ENCODE data around the gene ITGA4.
"Not testable (repeated sequence)": the region's sequence is repeated elsewhere in the genome, so short reads cannot be mapped to it uniquely, and the experiment has no call there.

Gene ITGA4

GRCh38 chr2:181457121-181457740 lies at the start of gene ITGA4:
ITGA4 (plus strand) TSS chr2:181457386; CDS start chr2:181457655, 269 bp downstream.
- DNase-seq (ENCODE audit: low read depth): peak; percentile 30

GRCh38 chr2:181408861-181409260 lies 48.3 kb upstream of the ITGA4 start:
- DNase-seq (ENCODE audit: low read depth): no peak

DNA sequence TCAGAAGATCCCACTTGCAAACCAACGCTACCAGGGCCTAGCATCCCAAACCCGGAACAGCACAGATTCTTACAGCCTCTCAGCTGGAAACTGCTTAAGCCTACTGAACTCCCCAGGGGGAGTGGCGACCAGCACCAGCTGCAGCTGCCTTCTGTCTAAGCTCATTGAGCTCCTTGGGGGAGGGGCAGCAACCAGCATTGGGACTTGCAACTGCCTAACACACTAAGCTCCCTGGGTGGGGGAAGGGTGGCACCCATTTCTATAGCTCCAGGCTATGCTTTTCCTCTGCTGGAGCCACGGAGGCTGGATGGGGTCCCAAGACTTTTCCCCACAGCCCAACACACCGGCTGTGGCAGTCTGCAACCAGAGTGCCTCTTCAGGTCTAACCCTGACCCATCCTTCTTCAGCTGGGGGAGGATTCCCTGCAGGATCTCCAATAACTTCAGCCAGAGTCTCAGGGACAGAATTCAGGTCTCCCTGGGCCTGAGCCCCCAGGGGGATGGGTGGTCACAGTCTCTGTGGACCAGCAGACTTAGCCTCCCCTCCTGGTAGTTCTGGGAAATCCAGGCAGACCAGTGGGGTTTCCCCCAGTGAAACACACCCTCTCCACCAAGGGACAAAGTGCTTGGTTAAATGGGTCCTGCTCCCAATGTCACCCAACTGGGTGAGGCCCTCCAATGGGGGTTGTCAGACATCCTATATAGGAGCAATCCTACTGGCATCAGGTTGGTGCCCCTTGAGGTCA lies 45.9 kb upstream of the ITGA4 start:
- DNase-seq (ENCODE audit: low read depth): no peak

DNA sequence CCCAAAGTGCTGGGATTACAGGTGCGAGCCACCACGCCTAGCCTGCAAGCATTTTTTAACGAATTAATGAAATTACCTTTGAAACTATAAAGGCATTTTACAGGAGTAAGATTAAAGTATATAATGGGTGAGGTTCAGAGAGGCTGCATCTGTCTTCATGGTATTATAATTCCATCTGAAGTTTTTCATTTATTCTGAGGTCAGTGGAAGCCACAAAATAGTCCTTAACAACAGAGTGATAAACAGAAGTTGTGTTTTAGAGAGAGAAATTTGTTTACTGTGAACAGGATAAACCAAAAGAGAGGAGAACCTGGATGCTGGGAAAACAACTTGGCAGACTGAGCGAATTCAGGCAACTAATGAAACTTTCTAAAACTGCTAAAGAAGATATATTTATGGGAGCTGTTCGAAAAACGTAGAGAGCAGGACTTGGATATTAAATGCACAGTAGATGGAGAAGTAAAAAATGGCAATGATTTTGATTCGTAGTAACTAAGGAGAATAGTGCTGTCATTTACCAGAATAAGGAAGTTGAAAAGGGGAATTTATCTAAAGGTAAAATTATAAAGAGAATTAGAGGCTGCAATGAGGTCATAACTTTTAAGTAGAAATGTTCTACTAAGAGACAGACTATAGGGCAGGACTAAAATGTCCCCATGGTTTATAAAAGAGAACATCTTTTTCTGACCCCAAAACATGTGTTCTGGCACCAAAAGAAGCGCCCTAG lies 37.9 kb upstream of the ITGA4 start:
- no peak for DNase-seq (ENCODE audit: low read depth)

- DNase-seq (ENCODE audit: low read depth): no peak
These were observed 36.7 kb upstream of the ITGA4 start for GRCh38 chr2:181420259-181421130.

DNA sequence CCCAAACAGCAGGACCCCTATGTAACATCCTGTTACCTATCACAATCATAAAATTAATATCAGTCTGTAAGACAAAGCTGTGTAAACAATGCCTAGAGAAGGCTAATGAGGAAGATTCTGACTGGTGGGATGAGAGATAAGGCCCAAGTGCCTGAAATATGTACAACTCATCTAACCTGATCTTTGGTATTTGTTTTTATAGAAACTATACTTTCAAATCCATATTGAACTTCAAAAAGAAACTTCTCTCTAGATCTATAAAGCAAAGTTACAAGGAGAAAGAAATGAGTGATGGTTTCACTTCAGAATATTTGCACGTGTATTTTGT lies 36.1 kb upstream of the ITGA4 start:
- DNase-seq (ENCODE audit: low read depth): no peak

DNA sequence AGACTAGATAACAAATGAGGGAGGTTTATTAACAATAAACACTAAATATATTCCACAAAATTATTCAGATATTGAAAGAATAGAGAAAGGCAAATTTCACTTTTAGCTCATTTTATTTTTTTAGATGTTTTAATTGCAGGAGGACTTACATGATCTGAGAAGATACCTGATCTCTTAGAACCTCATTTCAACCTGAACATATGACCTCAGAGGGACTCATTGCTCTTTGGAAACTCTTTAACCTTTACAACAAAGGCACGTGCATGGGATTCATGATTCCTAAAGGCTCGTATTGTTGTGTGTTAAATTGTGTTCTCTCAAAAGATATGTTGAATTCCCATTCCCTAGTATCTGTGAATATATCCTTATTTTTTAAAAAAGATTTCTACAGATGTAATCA lies 35.7 kb upstream of the ITGA4 start:
- DNase-seq (ENCODE audit: low read depth): no peak

DNA sequence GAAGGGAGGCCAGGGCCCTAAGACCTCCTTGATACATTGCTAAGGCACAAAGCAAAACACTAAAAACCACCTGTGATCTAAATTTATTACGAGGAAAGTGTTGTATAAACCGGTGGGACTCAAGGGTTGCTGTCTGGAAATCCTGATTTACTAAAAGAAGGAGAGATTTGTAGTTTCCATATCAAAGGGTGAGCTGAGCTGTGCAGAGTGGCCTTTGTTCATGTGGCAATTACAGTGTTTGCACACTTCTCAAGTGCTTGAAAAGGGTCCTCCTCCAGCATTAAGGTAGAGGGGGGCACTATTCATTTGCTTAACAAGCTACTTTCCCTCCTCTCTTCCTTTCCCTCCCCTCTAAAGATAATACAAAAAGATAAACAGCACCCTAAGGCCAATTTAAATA lies 30.5 kb upstream of the ITGA4 start:
- no peak for DNase-seq (ENCODE audit: low read depth)

- DNase-seq (ENCODE audit: low read depth): no peak
These were observed 26.6 kb upstream of the ITGA4 start for GRCh38 chr2:181430406-181431118.

- DNase-seq (ENCODE audit: low read depth): no peak
These were observed 25.5 kb upstream of the ITGA4 start for GRCh38 chr2:181431674-181432073.

GRCh38 chr2:181438261-181438660 lies 18.9 kb upstream of the ITGA4 start:
- no peak for DNase-seq (ENCODE audit: low read depth)

- no peak for DNase-seq (ENCODE audit: low read depth)
These were observed 16.8 kb upstream of the ITGA4 start for GRCh38 chr2:181440344-181440743.

GRCh38 chr2:181440919-181441318 lies 16.3 kb upstream of the ITGA4 start:
- DNase-seq (ENCODE audit: low read depth): no peak

GRCh38 chr2:181441670-181442069 lies 15.5 kb upstream of the ITGA4 start:
- DNase-seq (ENCODE audit: low read depth): no peak

DNA sequence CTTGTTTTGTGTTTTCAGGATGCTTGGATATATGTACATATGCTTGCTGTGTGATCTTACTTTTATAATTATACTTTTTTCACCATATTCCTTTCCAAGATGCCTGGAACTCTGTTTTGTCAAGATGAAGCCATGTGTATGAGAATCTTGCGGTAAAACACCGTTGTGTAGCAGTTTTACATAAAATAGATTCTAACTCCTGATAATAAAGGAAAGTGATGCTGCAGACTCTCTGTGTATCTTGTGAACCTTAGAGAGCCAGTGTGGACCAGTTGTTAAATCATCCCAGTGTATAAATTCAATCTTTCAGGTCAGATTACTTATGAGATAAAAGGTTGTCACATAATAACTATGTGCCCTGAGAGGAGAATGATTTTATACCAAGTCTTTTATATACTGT lies 12.5 kb upstream of the ITGA4 start:
- DNase-seq (ENCODE audit: low read depth): no peak

- DNase-seq (ENCODE audit: low read depth): no peak
These were observed 10.2 kb upstream of the ITGA4 start for GRCh38 chr2:181446985-181447384.

DNA sequence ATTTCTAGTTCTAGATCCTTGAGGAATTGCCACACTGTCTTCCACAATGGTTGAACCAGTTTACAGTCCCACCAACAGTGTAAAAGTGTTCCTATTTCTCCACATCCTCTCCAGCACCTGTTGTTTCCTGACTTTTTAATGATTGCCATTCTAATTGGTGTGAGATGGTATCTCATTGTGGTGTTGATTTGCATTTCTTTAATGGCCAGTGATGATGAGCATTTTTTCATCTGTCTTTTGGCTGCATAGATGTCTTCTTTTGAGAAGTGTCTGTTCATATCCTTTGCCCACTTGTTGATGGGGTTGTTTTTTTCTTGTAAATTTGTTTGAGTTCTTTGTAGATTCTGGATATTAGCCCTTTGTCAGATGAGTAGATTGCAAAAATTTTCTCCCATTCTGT lies 7.9 kb upstream of the ITGA4 start:
- not testable (repeated sequence) for DNase-seq (ENCODE audit: low read depth)

- DNase-seq (ENCODE audit: low read depth): no peak
These were observed 2.3 kb upstream of the ITGA4 start for GRCh38 chr2:181454686-181455450.

DNA sequence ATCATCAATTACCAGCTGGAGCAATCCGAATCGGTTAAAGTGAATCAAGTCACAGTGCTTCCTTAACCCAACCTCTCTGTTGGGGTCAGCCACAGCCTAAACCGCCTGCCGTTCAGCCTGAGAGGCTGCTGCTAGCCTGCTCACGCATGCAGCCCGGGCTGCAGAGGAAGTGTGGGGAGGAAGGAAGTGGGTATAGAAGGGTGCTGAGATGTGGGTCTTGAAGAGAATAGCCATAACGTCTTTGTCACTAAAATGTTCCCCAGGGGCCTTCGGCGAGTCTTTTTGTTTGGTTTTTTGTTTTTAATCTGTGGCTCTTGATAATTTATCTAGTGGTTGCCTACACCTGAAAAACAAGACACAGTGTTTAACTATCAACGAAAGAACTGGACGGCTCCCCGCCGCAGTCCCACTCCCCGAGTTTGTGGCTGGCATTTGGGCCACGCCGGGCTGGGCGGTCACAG lies 496 bp upstream of the ITGA4 start:
- no peak for DNase-seq (ENCODE audit: low read depth)

- peak; percentile 15 for DNase-seq (ENCODE audit: low read depth)
These were observed 697 bp downstream of the ITGA4 start for GRCh38 chr2:181457741-181458425.

All from HS-27A (cell line).